ENCODE data around the gene PHAF1.

Gene PHAF1

GRCh38 chr16:67082100-67082499, 27.6 kb upstream of the PHAF1 start:
- H3K4me1 ChIP-seq, result peaks cover 28% of the 10 kb centered on the region
- H3K9me3 ChIP-seq, result no peaks in the 10 kb centered on the region
- TF ChIP-seq, protein P1, sequence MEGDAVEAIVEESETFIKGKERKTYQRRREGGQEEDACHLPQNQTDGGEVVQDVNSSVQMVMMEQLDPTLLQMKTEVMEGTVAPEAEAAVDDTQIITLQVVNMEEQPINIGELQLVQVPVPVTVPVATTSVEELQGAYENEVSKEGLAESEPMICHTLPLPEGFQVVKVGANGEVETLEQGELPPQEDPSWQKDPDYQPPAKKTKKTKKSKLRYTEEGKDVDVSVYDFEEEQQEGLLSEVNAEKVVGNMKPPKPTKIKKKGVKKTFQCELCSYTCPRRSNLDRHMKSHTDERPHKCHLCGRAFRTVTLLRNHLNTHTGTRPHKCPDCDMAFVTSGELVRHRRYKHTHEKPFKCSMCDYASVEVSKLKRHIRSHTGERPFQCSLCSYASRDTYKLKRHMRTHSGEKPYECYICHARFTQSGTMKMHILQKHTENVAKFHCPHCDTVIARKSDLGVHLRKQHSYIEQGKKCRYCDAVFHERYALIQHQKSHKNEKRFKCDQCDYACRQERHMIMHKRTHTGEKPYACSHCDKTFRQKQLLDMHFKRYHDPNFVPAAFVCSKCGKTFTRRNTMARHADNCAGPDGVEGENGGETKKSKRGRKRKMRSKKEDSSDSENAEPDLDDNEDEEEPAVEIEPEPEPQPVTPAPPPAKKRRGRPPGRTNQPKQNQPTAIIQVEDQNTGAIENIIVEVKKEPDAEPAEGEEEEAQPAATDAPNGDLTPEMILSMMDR (IDR thresholded peaks at IDR 0.05; ENCODE audit: low read depth, low read length), result no peak
- no peak overlapping the region for H3K4me3 ChIP-seq (ENCODE audit: low read depth, low read length)
- peaks cover 9% of the 10 kb centered on the region for H3K36me3 ChIP-seq
- H3K27me3 ChIP-seq, result no peaks in the 10 kb centered on the region
- DNase-seq, result no peak

DNA sequence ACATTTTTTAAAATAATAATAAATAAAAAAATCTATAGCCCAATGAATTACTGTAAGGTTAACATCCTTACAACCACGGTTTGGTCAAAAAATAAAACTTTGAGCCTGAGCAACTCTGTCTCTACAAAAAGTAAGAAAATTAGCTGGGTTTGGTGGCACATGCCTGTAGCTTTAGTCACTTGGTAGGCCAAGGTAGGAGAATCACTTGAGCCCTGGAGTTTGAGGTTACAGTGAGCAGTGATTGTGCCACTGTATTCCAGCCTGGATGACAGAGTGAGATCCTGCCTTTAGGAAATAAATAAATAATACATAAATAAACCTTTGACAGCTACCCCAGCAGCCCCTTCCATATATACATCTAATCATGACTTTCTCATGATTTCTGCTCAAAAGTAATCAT, 26.9 kb upstream of the PHAF1 start:
- DNase-seq, result no peak
- Histone ChIP-seq H3K9me3 (no peaks in the 10 kb centered on the region), H3K36me3 (peaks cover 7% of the 10 kb centered on the region), H3K4me3 (ENCODE audit: low read depth, low read length) (no peak overlapping the region), H3K27me3 (no peaks in the 10 kb centered on the region), H3K4me1 (peaks cover 33% of the 10 kb centered on the region)
- TF ChIP-seq, protein P1 (IDR thresholded peaks at IDR 0.05; ENCODE audit: low read depth, low read length), result no peak

- Histone ChIP-seq H3K4me3 (ENCODE audit: low read depth, low read length) (no peak overlapping the region), H3K27me3 (no peaks in the 10 kb centered on the region), H3K9me3 (no peaks in the 10 kb centered on the region), H3K4me1 (peaks cover 25% of the 10 kb centered on the region), H3K36me3 (peaks cover 5% of the 10 kb centered on the region)
- TF ChIP-seq, protein P1 (IDR thresholded peaks at IDR 0.05; ENCODE audit: low read depth, low read length), result no peak
- DNase-seq, result no peak
These were observed 25.3 kb upstream of the PHAF1 start for GRCh38 chr16:67084345-67085028.

DNA sequence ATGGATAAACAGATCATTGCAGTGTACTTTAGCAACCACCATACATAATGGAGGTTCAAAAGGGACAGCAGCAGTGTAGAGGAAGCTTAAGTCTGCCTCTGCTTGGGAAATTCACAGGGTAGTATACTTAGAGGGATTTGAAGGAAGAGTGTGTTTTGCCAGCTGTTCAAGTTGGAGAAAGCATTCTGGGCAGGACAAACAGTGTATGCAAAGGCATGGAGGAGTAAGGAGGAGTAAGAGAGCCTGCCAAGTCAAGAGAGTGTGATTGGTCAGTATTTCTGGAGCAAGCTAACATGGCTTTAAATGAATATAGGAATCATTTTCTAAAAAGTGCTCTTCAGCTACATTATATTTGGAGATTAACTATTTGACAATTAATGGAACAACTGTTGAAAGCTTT, 22.9 kb upstream of the PHAF1 start:
- no peak overlapping the region for H3K4me3 ChIP-seq (ENCODE audit: low read depth, low read length)
- no peaks in the 10 kb centered on the region for H3K9me3 ChIP-seq
- H3K4me1 ChIP-seq, result peaks cover 20% of the 10 kb centered on the region
- TF ChIP-seq, protein P1 (IDR thresholded peaks at IDR 0.05; ENCODE audit: low read depth, low read length), result no peak
- H3K27me3 ChIP-seq, result no peaks in the 10 kb centered on the region
- H3K36me3 ChIP-seq, result peaks cover 5% of the 10 kb centered on the region
- DNase-seq, result no peak

GRCh38 chr16:67087291-67087690, 22.4 kb upstream of the PHAF1 start:
- TF ChIP-seq, protein P1 (IDR thresholded peaks at IDR 0.05; ENCODE audit: low read depth, low read length), result no peak
- Histone ChIP-seq H3K4me3 (ENCODE audit: low read depth, low read length) (no peak overlapping the region), H3K36me3 (peaks cover 9% of the 10 kb centered on the region), H3K27me3 (no peaks in the 10 kb centered on the region), H3K9me3 (no peaks in the 10 kb centered on the region), H3K4me1 (peaks cover 20% of the 10 kb centered on the region)
- DNase-seq, result no peak

GRCh38 chr16:67087803-67088202, 21.9 kb upstream of the PHAF1 start:
- Histone ChIP-seq H3K4me3 (ENCODE audit: low read depth, low read length) (no peak overlapping the region), H3K36me3 (peaks cover 10% of the 10 kb centered on the region), H3K27me3 (no peaks in the 10 kb centered on the region), H3K9me3 (no peaks in the 10 kb centered on the region), H3K4me1 (peaks cover 20% of the 10 kb centered on the region)
- DNase-seq, result no peak
- TF ChIP-seq, protein P1 (IDR thresholded peaks at IDR 0.05; ENCODE audit: low read depth, low read length), result no peak
